GM18909 (cell line): Measurements from ENCODE around the gene LY6G5B.

Experiments
- ATAC-seq: cut with Tn5 transposase; IDR thresholded peaks from one replicate; pipeline ENCODE4 v1.9.1; 2021; ENCODE audit warnings: mild to moderate bottlenecking; ENCODE audit not compliant: unreplicated experiment, poor library complexity

LY6G5B gene

DNA sequence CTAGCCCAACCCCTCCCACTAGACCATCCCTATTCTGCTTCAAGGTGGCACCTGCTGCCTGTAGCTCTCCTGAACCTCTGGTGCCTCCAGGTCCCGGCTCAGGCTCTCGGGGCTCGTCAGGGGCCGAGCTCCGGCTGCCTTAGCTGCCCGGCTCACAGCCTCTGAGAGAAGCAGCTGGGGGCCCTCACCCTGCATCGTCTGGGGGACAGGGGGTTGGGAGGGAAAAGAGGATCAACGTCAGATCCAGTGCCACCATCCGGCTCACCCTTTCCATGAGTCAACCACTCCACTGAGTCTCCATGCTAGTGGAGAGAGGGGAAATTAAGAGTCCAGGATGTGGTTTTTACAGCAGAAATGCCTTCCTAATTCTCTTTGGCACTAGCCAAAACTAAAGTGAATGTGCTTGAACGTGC, 30.3 kb upstream of the LY6G5B start:
- no peak for ATAC-seq

DNA sequence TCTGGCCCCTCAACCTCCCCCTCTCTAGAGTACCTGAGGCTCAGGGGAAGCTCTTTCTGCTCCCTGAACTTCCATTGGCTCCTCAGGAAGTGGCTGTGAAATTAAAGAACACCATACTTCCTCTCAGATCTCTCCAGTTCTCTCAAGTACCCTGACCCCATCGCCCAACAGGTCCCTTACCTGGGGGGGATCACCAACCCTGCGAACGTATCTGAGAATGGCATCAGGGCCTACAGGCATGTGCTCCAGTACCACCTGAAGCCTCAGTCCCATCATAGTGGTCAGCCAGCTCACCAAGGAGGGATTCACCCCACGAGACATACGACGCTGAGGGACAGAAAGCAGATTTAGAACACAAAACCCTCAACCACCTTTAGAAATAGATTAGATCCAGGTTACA, 29.2 kb upstream of the LY6G5B start:
- ATAC-seq, result no peak

DNA sequence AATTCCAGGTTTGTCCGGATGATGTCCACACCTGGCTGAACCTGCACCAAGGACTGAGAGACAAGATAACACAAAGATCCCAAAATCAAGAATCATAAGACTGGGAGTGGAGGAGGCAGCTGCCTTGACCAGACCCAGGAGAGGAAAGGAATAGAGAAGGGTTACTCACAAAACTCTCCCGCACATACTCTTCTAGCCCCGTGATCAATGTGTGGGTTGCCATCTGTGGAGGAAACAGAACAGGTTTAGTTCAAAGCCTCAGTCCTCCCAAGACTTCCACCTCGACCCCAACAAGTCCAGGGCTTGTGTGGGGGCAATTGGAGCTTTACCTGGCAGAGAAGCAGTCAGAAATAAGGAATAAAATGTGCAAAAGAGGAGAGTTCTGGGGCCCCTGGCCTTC, 28.4 kb upstream of the LY6G5B start:
- no peak for ATAC-seq

DNA sequence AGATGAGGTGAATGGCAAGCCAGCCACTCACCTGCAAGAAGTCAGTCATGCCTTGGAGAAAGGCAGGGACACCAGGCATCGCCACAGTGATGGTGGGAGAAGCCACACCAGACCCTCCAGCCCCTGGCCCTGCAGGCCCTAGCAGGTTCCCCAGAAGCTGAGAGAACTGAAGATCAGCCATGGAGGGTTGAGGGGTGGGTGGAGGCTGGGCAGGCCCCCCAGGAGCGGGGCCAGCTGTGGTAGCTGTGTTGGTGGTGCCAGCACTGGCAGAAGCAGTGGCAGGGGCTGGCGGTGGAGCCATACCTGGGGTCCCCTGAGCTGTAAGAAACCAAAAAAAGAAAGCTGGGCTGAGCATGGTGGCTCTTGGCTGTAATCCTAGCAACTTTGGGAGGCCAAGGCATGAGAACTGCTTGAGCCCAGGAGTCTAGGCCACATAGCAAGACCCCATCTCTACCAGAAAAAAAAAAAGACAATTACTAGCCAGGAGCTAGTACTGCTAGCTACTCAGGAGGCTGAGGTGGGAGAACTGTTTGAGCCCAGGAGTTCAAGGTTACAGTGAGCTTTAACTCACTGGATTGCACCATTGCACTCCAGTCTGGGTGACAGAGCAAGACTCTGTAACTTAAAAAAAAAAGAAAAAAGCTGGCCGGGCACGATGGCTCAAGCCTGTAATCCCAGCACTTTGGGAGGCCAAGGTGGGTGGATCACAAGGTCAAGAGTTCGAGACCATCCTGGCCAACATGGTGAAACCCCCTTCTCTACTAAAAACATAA, 26.8 kb upstream of the LY6G5B start:
- no peak for ATAC-seq

DNA sequence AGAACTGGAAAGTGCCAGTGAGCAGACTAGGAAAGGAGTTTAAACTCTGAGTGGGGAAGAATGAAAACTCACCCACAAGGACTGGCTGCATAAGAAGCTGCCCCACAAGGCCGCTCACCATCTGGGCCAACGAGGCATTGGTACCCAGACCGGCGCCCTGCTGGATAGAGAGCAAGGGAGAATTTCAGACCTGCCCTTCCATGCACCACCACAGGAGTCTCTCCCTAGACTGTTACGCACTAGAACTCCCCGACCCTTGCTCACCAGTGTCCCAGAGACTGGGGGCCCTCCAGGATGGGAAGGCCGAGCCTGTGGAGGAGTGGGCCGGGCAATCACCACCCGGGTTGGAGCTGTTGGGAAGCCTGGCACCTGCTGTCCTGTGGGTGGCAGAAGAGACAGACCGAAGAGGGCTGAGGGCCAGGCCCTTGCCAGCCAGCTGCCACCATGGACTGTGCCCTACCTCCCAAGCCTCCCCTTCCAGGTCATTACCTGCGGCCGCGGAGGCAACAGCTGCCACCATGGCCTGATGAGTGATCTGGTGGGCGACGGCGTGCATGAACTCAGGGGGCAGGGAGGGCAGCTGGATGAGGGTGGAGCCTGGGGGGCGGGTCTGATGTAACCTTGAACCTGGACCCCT, 25.8 kb upstream of the LY6G5B start:
- ATAC-seq, result no peak

DNA sequence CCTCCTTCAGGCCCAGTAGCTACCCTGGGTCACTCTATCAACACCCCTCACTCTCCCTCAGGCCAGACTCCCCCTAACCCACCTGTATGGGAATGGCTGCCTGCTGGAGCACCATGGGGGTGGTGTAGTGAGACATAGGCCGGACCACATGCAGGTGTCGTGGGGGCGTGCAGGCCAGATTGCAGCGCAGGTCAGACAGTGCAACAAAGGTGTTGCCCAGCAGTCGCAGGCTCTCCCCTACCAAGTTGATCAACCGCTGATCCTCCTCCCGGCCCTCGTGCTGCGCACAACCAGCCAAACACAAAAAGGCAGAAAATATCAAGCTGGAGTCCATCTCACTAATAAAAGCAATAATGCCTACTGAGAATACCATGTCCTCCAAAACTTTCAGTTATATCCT, 24.5 kb upstream of the LY6G5B start:
- ATAC-seq, result no peak

DNA sequence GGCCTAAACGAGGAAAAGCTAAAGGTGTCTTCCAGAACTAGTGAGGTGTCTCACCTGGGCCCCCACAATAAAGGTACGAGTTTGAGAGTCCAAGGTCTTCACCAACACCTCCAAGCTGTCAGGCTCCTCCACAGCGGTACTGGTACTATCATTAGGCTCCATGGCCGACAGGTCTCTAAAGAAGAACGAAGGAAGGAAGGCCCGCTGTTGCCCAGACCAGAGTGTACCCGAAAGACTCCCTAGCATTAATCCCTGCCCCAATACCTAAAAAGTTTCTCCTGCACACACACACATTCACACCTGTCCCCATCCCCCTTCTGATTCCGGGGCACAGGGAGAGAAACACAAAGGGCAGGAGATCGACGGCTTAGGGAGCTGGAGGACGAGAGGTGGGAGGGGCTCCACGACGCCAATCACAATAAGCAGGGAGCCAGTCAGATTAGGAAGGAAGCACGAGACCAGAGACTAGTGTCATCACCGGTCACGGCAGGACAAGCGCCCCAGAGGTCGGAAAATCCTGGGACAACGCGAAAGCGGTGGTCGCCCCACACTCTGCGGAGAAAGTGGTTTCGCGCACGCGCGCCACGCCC, 18.1 kb upstream of the LY6G5B start:
- peak; percentile 30 for ATAC-seq

DNA sequence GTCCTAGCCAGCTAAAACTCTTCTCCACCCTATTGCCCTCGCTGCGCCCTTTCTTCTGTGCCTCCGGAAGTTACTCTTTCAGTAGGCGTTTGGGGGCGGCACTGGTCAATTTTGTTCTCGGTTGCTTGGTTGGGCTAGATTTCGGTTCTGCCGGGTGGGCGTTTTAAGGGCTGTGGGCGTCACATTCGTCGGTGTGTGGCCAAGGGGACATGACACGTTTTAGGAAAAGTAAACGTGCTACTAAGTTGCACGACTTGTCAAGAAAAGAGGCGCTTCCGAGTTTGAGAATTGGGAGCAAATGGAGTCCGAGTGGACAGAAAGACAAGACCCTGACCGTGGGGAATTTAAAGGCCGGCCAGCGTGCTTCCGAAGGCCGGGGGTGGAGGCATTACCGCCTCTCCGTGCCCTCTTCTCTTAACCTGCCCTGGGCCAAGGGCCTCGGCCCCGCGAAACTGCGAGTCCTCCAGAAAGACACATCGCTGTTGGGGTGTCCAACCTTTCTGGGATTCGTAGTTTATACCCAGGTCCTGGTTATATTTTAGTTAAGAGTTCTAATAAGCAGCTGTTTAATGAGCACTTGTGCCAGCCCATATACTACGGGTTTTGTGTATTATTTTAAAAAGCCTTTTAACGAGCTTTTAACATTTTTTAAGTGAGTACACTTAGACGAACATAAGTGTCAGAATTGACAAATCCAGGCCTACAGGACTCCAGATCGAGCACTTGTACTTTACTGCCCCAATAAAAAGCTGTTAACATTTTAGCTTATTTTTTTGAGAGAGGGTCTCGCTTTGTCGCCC, 16.7 kb upstream of the LY6G5B start:
- peak; percentile 63 for ATAC-seq

DNA sequence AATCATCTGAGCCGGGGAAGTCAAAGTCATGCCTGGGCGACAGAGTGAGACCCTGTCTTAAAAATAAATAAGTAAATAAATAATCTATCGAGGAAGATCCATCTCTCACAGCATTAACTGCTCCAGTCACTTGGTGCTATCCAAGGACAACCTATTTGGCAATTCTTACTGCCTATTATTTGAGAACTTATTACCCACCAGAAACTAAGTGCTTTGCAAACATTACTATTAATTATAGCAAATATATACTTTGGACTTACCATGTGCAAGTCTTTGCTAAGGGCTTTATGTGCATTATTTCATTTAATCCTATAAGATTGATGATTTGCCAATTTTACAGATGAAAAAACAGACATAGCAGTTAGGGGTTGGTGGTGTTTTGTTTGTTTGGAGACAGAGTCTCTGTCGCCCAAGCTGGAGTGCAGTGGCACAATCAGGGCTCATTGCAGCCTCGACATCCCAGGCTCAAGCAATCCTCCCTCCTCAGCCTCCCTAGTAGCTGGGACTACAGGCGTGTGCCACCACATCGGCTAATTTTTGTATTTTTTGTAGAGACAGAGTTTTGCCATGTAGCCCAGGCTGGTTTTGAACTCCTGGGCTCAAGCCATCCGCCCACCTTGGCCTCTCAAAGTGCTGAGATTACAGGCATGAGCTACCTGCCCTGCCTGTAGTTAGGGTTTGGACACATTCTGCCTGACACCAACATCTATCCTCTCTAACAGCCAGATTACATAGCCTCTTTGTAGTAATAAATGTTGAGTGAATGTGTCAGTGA, 15.0 kb upstream of the LY6G5B start:
- no peak for ATAC-seq

DNA sequence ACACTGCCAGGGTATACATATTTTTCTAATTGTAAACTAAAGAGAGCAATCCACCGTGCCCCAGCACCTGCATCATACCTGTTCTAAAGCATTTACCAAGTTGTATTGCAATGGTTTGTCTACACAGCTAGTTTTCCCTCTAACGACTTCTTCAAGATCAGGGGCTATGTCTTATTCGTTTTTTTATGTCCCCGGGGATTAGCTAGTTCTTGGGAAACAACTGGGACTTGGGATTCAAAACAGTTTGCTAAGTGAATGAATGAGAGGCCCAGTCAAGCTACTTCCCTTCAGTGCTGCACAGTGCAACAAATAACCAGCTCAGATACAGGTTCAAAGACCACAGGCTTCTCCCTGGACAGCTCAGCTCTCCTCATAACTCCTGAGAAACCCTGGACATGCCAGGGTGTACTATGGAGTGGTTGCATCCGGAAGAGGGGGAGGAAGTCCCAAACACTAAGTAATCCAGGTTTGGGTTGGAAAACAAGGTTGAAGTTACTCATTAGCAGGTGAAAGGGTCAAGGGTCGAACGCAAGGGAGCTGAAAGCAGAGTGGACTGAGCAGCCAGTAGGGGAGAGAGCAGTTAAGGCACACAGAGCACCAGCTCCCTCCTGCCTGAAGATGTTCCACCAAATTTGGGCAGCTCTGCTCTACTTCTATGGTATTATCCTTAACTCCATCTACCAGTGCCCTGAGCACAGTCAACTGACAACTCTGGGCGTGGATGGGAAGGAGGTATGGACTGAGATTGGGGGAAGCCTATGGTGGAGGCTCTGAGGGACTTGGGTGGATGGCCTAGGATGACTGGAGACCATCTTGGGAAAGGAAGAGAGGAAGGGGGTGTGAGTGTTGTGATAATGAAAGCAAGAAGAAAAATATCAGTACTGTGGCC, 14.2 kb upstream of the LY6G5B start, which contains the start of gene APOM:
APOM (plus strand) TSS at position 546 of the 889 bp plus-strand sequence; CDS start at position 619, 73 bp downstream.
- no peak for ATAC-seq

DNA sequence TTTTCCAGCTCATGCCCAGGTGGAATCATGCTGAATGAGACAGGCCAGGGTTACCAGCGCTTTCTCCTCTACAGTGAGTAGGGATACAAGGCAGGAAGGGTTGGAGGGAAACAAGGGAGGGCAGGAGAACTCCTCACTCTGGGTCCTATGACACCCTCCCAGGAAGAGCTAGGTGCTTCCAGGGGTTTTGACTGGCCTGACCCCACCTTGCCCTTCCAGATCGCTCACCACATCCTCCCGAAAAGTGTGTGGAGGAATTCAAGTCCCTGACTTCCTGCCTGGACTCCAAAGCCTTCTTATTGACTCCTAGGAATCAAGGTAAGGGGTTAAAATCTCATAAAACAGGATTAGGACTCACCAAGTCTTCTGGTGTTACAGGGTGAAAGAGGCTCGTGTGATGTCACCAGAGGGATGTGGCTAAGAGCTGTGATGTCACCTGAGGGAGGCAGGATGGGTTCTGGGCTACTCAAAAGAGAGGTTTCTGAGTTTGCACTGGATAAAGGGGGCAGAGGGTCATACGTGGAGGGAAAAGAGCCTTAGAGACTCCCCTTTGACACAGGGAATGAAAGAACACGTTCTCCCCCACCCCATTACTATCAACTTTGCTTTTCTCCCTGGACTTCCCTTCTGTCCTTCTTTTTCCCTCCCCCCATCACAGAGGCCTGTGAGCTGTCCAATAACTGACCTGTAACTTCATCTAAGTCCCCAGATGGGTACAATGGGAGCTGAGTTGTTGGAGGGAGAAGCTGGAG, 12.2 kb upstream of the LY6G5B start:
- ATAC-seq, result no peak

DNA sequence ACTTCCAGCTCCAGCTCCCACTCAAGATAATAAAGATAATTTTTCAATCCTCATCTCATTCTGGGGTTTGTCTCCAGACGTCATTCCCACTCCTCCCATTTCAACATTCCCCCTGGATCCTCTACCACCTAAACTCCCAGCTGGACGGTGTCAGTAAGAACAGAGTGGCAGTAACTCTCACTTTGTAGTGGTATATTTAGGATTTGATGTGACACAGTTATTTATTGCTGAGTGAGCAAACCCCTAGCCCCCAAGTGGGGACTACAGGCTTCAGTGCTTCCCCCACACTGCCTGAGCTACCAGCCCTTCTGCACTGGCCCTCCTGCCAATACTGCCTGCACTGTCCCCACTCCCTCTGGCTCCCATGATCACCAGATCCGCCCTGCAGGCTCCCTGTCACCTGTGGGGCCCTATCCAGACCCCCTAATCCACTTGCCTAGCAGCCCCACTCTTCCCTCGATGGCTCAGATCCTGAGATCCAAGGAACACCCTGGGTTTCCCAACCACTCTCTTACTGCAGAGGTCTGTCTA, 11.6 kb upstream of the LY6G5B start:
- ATAC-seq, result no peak

DNA sequence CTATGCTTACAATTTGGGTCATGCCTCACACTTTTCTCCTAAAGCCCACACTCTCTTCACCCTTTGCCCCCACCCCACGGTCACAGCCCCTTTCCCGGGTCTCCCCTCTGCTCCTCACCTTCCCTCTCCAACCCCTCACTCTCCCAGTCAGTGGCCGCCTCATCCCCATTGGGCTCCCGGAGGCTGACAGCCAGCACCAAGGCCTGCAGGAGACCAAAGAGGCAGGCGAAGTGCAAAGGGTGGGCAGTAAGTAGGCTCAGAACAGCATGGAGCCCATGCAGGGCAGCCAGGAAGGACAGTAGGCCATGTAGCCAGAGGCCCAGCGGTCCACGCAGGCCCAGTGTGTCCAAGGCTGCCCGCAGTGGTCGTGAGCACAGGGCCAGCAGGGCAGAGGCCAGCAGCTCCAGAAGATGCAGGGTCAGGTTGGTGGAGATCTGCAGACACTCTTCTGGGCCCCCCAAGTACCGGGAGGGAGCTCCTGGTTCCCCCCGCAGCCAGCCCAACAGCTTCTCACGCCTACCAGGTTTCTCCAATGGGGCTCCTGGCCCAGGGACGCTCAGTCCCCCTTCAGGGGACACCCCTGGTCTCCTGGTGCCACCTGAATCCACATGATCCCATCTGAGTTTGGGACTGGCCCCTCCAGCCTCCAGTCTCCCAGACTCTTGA, 10.7 kb upstream of the LY6G5B start:
- ATAC-seq, result no peak

DNA sequence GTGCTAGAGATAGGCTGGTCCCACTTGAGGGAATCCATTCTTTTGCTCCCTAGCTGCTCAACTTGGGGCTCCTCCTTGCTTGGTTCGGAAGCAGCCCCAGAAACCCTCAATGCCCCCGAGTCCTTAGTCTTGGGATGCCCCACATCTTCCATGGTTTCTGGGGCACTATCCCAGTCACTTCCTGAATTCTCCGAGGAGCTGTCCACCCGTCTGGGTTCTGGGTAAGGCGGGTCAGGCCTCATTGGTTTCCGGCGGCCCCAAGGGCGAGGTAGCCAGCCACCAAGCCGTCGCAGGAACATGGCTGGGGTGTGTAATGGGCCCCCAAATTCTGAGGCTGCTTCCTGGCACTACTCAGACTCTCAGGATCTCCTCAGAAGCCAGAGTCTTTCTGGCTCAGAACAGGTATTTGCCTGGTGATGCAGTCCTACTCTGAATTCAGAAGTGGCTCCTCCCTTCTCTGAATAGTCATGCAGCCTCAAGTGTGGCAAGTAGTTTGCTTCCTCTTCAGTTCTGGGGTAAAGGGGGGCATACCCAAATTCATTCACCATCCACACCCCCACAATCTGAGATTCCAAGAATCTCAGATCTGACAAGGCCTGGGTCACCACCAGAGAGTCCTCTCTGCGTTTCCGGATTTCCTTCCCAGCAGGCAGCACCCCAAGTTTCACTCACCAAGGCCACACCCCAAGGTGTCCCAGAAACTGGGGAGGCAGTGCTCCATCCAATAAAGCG, 10.0 kb upstream of the LY6G5B start:
- ATAC-seq, result no peak

DNA sequence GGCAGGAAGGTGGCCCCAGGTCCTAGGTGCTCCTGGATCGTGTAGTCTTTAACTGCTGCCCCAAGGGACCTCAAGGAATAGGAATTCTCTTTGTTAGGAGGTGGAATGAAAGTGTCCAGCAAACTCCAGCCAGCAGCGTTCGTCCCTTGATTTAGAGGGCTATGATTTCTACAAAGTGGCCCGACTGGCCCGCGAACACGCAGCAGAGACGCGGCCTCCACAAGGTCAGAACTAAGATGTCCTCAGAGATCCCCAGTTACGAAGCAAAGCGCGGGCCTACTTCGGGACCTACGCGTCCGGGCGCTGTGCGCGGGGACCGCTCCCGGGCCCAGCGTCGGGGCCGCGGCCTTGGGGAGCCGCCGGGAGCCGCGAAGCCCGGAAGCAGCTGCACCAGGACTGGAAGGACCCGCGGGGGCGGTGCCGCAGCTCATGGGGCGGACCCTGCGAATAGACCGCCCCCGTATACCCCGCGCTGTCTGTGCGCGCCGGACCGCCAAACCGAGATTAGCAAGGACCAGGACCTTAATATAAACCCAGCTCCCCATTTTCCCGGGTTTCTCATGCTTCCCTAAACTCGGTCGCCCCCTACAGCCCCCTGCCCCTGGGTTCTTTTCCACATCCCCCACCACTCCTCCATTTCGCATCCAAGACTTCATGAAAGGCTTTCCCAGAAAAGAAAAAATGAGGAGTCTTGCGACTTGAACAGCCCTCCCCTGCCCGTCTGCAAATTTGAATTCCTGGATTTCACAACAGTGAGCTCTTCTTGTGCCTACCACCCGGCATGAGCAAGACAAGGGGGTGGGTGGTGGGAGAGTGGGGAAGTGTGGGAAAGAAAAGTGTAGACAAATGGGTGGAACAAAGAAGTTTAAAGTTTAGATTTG, 9.2 kb upstream of the LY6G5B start, which contains the start of gene C6orf47:
C6orf47 (minus strand) TSS at position 398 of the 881 bp plus-strand sequence. CDS start 831 bp downstream, outside the sequence.
- ATAC-seq, result peak; percentile 42
